Activated T-helper 17 cell treated with anti-CD3 and anti-CD28 coated beads, Interleukin-2, amount 50 U/mL, for 72 hours (primary cell): ENCODE data around the gene CHST15. TPM values are rescaled to one million over a fixed set of nuclear protein-coding genes. Genes with fewer than 3 reads are reported as not detected.
A peak's percentile ranks its signal among the peaks of the same experiment; 100 is the strongest.

Source experiments
- ATAC-seq: fragments of 150-1000 bp; cut with Tn5 transposase; replicated peaks from 2 replicates; pipeline ENCODE4 v1.10.0; 2021; ENCODE audit warnings: mild to moderate bottlenecking, moderate library complexity
- H3K27ac Mint-ChIP-seq: one replicate; pipeline ENCODE4 v1.8.0; 2022; ENCODE audit warnings: mixed read lengths
- H3K27me3 Mint-ChIP-seq: one replicate; pipeline ENCODE4 v1.8.0; 2022; ENCODE audit warnings: mixed read lengths
- H3K36me3 Mint-ChIP-seq: one replicate; pipeline ENCODE4 v1.8.0; 2022; ENCODE audit warnings: low read depth, mild to moderate bottlenecking, mixed read lengths
- H3K4me1 Mint-ChIP-seq: one replicate; pipeline ENCODE4 v1.8.0; 2022; ENCODE audit warnings: mixed read lengths
- H3K4me3 Mint-ChIP-seq: one replicate; pipeline ENCODE4 v1.8.0; 2022; ENCODE audit warnings: mild to moderate bottlenecking, mixed read lengths
- H3K9me3 Mint-ChIP-seq: one replicate; pipeline ENCODE4 v1.8.0; 2022; ENCODE audit warnings: mixed read lengths
- total RNA-seq, 2 donors: library from RNA; stranded (reverse); gene quantifications; one replicate each; pipeline ENCODE4 v1.2.3, GENCODE V29; 2022

CHST15 gene
- total RNA-seq, 2 donors from 2014 or later: 0.56 to 10.9 TPM

DNA sequence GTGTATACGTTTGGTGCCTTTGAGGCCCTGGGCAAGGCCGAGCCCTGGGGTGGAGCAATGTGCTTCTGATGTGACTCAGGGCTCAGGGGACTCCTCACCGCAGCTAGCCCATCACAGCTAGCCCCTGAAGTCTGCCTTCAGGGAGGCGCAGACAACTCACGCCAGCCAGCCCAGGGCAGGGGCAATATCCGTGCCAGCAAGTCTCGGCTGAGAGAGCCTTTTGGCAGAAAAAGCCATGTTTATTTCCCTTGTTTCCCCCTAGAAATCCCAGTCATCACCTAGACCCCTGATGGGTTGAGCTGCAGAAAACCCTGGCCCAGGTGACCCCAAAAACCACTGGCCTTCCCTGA lies 90.4 kb downstream of the CHST15 start:
- H3K9me3 Mint-ChIP-seq: no peaks in the 10 kb centered on the region
- no peaks in the 10 kb centered on the region for H3K36me3 Mint-ChIP-seq
- no peak overlapping the region for H3K27ac Mint-ChIP-seq

DNA sequence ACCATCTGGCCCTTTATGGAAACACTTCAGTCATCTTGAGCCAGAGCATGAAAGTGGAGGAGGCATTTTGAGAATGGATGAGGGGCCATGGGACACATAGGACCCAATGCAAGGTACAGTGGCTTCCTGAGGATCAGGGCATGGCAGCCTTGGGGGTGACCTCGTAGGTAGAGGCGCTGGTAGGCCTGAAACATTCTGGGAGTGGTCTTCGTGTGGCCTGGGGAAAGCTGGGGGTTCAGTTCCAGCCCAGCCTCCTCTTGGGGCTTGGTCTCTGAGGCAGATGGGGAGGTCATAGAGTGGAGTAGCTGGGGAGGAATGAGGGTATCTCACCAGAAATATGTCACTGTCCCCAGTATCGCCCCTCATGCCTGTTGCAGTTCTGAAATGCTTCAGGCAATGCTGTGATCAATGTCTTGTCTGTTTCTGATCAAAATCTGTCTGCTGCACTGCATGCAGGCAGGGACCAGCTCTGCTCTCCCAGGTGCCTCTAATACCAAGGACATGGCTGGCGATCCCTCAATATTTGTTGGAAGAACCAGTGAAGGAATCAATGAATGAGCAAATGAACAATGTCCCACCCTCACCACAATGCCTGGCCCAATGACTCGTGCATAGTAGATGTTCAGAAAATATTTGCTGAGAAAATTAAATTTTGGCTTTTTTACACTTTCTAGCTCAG lies 90.9 kb downstream of the CHST15 start:
- no peak overlapping the region for H3K27ac Mint-ChIP-seq
- ATAC-seq: no peak
- H3K4me1 Mint-ChIP-seq: no peaks in the 10 kb centered on the region
- H3K9me3 Mint-ChIP-seq: no peaks in the 10 kb centered on the region
- no peaks in the 10 kb centered on the region for H3K36me3 Mint-ChIP-seq
- H3K4me3 Mint-ChIP-seq: no peak overlapping the region
- H3K27me3 Mint-ChIP-seq: peaks cover 7% of the 10 kb centered on the region

More for the DNA sequence above, 90.4 kb downstream of the CHST15 start:
- no peak for ATAC-seq
- no peak overlapping the region for H3K4me3 Mint-ChIP-seq
- no peaks in the 10 kb centered on the region for H3K4me1 Mint-ChIP-seq
- peaks cover 5% of the 10 kb centered on the region for H3K27me3 Mint-ChIP-seq

DNA sequence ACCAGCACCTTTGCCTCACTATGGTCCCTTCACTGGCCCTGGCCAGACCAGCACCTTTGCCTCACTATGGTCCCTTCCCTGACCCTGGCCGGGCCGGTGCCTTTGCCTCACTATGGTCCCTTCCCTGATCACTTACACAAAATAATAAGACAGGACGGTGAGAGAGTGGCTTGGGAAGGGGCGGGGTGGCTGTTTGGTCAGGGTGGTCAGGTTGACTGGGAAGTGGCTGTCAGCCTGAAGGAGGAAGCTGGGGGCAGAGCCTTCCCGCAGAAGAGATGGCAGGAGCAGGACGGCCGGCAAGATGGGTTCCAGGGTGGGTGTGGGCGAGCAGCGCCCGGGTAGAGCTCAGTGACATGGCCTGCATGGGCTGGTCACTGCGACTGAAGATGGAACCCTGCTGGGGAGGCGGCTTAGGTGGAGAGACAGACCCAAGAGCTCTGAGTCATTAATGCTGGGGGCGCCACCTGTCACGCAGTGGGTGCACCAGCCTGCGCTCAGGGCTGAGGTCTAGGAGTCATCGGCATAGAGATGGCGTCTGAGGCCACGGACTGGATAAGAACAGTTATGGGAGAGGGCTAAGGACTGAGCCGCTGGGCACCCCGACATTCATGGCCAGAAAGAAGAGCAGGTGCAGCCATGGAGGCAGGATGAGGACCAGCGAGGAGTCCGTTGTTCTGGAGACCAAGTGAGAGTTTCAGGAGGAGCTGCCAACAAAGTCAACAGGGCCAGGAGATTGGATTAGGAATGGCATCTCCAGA lies 91.8 kb downstream of the CHST15 start:
- H3K4me1 Mint-ChIP-seq: no peaks in the 10 kb centered on the region
- no peaks in the 10 kb centered on the region for H3K36me3 Mint-ChIP-seq
- no peaks in the 10 kb centered on the region for H3K9me3 Mint-ChIP-seq
- H3K27ac Mint-ChIP-seq: no peak overlapping the region
- H3K27me3 Mint-ChIP-seq: peaks cover 7% of the 10 kb centered on the region
- H3K4me3 Mint-ChIP-seq: no peak overlapping the region
- no peak for ATAC-seq

DNA sequence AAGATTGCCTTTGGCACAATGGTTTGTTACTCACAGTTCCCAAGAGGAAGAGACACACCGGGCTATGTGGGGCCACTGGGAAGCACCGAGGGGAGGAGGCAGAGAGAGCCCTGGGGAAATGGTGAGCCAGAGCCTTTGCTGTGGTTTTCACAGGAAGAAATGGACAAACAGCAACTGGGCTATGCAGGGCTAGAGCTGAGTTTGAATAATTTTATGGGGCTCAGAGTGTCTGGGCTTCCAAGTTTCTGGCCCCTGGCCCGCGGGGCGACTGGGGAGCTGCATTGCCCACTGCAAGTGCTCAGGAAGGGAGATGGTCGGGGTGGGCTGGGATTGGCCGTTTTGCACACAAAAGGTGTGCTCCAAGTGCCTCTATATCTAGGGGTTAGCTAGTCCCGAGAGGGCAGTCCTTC lies 92.6 kb downstream of the CHST15 start:
- no peak overlapping the region for H3K27ac Mint-ChIP-seq
- H3K27me3 Mint-ChIP-seq: peaks cover 7% of the 10 kb centered on the region
- H3K4me3 Mint-ChIP-seq: no peak overlapping the region

DNA sequence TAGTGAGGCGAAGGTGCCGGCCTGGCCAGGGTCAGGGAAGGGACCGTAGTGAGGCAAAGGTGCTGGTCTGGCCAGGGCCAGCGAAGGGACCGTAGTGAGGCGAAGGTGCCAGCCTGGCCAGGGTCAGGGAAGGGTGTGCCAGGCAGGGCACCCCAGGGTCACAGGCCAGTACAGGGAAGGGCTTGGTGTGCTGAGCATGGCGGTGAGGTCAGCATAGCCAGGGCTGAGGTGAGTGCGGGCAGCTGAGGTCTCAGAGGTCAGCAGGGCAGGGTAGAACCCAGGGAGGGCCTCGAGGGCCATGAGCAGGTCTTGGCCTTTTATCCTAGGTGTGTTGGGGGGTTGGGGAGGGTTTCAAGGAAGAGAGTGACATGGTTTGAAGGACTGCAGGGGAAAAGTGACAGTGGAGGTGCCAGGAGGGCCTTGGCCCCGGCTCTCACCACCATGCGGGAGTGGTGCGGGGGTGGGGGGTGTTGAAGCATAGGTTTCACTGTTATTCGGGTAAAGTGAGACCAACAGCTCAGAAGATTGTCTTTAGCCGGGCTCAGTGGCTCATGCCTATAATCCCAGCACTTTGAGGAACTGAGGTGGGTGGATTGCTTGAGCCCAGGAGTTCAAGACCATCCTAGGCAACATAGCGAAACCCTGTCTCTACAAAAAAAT lies 93.3 kb downstream of the CHST15 start:
- Mint-ChIP-seq H3K36me3 (no peaks in the 10 kb centered on the region), H3K4me1 (no peaks in the 10 kb centered on the region), H3K27me3 (peaks cover 11% of the 10 kb centered on the region), H3K27ac (no peak overlapping the region), H3K9me3 (no peaks in the 10 kb centered on the region), H3K4me3 (no peak overlapping the region)
- no peak for ATAC-seq

More for the DNA sequence above, 92.6 kb downstream of the CHST15 start:
- Mint-ChIP-seq H3K4me1 (no peaks in the 10 kb centered on the region), H3K36me3 (no peaks in the 10 kb centered on the region), H3K9me3 (no peaks in the 10 kb centered on the region)
- ATAC-seq: no peak

DNA sequence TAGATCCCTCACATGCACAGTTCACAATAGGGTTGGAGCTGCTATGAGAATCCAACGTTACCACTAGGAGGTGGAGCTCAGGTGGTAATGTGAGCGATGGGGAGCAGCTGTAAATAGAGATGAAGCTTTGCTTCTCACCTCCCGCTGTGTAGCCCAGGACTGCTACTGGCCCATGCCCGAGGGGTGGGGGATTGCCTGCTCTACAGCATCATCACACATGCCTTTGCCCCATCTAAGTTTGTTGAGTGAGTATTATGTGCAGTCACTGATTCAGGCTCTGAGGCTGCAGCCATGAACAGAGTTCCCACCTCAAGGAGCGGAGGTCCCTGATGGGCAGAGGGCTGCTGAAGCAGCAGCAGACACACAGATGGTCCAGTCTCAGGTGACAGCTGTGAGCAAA lies 94.1 kb downstream of the CHST15 start:
- peaks cover 16% of the 10 kb centered on the region for H3K27me3 Mint-ChIP-seq
- H3K4me3 Mint-ChIP-seq: no peak overlapping the region
- H3K4me1 Mint-ChIP-seq: no peaks in the 10 kb centered on the region
- H3K27ac Mint-ChIP-seq: no peak overlapping the region
- no peak for ATAC-seq
- H3K9me3 Mint-ChIP-seq: no peaks in the 10 kb centered on the region
- H3K36me3 Mint-ChIP-seq: no peaks in the 10 kb centered on the region

DNA sequence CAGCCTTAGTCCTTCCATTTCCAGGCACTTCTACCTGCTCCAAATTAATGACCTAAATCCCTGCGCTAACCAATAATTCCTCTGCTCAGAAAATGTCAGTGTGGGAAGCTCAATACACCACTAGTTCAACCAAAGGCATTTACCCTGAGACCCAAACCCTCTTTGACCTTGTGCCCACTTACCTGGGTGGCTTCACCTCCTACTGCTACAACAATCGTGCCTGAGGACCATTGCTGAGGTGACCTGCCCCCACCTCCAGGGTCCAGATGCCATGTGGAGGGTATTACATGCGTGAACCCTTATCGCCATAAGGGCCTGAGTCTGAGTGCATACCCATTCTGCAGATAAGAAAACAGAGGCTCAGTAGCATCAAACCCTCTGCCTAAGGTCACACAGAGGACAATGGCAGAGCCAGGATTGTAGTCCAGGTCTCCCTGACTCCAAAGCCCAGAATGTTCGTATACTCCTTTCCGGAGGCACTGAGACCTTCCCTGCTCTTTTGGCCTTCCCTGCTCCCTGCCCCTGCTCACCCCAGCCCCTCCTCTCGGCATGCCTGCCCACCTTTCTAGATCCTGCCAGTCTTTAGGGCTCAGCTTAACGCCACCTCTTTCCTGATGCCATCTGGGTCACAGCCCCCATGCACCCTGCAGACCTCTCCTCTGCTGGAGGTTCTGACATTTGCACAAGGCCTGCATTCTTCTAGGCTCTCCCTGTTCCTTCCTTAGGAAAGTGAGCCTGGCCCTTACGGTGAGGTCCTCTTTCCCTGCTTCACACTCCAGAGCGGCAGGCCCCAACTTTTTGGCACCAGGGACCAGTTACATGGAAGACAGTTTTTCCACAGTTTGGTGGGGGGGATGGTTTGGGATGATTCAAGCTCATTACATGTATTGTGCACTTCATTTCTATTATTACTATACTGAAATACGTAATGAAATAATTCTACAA lies 94.9 kb downstream of the CHST15 start:
- Mint-ChIP-seq H3K4me1 (no peaks in the 10 kb centered on the region), H3K27me3 (peaks cover 24% of the 10 kb centered on the region), H3K4me3 (no peak overlapping the region), H3K27ac (no peak overlapping the region), H3K9me3 (no peaks in the 10 kb centered on the region), H3K36me3 (no peaks in the 10 kb centered on the region)
- ATAC-seq: no peak

DNA sequence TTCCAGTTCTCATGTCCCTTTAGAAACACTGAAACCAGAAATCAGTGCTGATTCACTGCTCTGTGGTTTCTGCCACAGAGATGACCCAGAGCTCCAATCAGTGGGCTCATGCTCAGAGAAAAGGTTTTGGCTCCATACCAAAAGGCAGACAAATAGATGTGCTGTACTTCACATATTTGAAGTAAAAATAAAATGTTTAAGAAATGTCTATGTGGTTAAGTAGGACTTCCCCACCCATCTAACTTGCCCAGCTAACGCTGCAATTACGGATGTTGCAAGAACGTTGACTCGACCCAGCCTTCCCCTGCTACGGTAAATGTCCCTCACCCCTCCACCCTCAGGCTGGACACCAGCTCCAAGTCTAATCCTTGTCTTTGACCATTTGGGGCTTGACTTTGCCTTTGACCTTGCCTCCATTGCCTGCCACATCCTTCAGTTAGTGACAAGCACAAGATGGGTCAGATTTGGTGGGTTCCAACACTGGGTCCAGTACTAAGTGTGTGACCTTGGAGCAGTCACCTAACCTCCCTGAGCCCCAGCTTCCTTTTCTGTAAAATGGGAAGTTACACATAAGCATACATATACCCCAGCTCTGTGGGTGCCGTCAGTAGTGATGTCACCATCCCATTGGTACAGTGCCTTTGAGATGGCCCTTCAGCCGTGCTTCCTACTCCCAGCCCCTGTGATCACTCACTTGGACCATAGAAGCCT lies 95.8 kb downstream of the CHST15 start:
- H3K27me3 Mint-ChIP-seq: peaks cover 29% of the 10 kb centered on the region
- no peak overlapping the region for H3K4me3 Mint-ChIP-seq
- H3K4me1 Mint-ChIP-seq: no peaks in the 10 kb centered on the region
- ATAC-seq: peak; percentile 25
- H3K27ac Mint-ChIP-seq: no peak overlapping the region
- H3K9me3 Mint-ChIP-seq: no peaks in the 10 kb centered on the region
- H3K36me3 Mint-ChIP-seq: no peaks in the 10 kb centered on the region

DNA sequence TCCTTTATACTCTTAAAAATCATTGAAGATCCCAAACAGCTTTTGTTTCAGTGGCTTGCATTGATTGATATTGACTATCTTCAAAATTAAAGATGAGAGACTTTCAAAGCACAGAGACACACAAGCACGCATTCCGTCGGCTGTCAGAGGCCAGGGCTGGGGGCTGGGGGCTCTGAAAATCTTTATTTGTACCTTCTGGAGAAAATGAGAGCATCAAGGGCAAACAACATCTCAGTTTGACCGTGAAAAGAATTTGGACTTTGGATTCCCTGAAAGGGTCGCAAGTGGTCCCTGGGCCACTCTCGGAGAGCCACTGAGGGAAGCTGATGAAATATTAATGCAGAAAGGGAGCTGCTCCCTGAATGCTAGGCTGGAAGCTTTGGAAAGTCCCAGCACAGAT lies 96.4 kb downstream of the CHST15 start:
- no peaks in the 10 kb centered on the region for H3K9me3 Mint-ChIP-seq
- no peak overlapping the region for H3K4me3 Mint-ChIP-seq
- peaks cover 31% of the 10 kb centered on the region for H3K27me3 Mint-ChIP-seq
- no peaks in the 10 kb centered on the region for H3K4me1 Mint-ChIP-seq
- no peak overlapping the region for H3K27ac Mint-ChIP-seq
- ATAC-seq: no peak
- H3K36me3 Mint-ChIP-seq: no peaks in the 10 kb centered on the region

DNA sequence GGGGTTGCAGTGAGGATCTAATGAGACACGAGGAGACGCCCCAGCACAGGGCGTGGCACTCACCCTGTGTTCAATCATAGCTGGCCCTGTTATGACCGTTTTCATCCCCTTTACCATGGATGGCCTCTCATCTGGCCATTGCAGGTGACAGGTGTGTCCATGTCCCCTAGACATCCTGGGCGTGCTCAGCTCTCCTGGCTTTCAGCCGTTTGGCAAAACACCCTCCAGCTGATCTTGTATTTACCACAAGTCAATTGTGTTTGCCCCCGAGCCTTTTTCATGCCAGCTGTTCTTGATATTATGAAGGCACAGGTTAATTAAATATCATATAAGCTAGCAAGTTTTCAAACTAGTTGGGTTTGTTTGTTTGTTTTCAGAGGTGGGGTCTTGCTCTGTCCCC lies 97.1 kb downstream of the CHST15 start:
- no peak overlapping the region for H3K27ac Mint-ChIP-seq
- no peaks in the 10 kb centered on the region for H3K36me3 Mint-ChIP-seq
- no peak overlapping the region for H3K4me3 Mint-ChIP-seq
- H3K9me3 Mint-ChIP-seq: no peaks in the 10 kb centered on the region
- no peaks in the 10 kb centered on the region for H3K4me1 Mint-ChIP-seq
- H3K27me3 Mint-ChIP-seq: peaks cover 33% of the 10 kb centered on the region
- no peak for ATAC-seq

DNA sequence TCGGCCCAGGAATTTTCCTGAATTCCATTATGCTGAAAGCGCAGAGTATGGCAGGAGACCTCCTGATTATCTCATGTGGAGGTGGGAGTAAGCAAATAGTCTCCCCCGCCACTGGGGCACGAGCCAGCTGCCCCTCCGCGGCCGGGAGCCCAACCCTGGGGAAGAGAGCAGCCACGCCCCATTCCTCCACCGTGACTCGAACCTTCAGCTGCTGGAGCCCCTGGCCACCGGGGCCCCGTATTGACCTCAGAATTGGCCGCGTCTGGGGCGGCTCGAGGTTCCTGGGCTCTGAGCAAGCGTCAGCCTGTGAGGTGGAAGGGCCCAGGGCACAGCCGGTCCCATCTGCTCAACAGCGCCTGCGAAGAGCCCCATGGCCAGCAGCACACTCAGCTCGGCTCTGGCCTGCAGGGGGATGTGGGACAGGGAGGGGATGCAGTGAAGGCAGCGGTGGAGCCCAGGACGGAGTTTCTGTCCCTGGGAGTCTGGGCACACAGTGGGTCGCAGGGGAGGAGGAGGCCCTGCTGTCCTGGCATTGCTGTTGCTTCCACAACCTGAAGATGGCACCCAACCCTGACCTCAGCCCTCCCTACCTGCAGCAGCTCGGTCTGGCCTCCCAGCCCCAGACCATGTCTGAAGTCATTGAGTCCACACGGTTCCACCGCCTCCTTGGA lies 97.8 kb downstream of the CHST15 start:
- peaks cover 39% of the 10 kb centered on the region for H3K27me3 Mint-ChIP-seq
- H3K36me3 Mint-ChIP-seq: no peaks in the 10 kb centered on the region
- H3K4me1 Mint-ChIP-seq: no peaks in the 10 kb centered on the region
- H3K9me3 Mint-ChIP-seq: no peaks in the 10 kb centered on the region
- no peak overlapping the region for H3K27ac Mint-ChIP-seq
- H3K4me3 Mint-ChIP-seq: peak overlapping the region; percentile 64
- ATAC-seq: peak; percentile 78

DNA sequence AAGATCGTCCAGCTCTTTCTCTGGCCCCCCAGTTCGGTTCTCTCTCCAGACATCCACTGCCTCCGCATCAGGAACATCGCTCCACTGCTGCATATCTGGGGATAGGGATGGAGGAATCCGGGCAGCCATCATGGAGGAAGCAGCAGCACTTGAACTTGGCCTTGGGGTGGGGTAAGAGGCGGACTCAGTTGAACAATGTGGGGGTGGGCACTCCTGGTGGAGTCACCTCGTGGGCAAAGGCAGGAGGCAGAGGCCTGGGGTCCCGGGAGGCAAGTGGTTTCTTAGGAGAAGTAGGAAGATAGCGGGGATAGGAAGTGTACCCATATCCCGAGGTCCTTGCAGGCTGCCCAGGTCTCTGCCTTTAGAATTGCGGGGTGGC lies 98.3 kb downstream of the CHST15 start:
- Mint-ChIP-seq H3K4me1 (no peaks in the 10 kb centered on the region), H3K9me3 (no peaks in the 10 kb centered on the region), H3K27me3 (peaks cover 45% of the 10 kb centered on the region), H3K36me3 (no peaks in the 10 kb centered on the region), H3K27ac (no peak overlapping the region), H3K4me3 (peak overlapping the region; percentile 64)
- no peak for ATAC-seq

DNA sequence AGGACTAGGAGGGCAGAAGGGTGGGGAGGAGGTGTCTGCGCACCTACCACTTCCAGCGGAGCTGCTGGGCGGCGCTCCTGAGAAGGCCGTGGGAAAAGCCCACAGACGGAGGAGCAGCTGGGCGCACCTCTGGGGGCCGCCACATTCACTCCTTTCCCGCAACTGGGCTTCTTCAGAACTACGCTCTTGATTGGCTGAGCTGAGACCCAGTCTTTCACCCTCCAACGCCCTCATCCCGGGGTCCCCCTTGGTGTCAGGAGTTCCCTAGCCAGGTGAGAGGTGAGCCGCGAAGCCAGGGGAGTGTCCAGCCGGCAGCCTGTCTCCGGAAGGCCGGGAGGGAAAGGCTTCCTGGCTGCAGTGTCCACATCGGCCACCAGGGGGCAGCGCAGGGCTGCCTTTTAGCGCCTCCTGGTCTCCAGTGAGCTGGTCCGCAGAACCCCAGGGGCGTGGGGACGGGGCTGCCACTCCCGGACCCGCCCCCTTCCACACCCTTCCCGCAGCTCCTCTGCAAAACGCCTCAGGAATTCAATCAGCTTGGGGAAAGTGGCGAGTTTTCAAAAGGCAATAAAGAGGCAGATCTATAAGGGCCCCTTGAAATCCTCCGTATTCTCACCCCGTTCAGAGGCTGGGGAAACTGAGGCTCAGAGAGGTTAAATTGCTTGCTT lies 98.8 kb downstream of the CHST15 start:
- H3K9me3 Mint-ChIP-seq: no peaks in the 10 kb centered on the region
- H3K27ac Mint-ChIP-seq: no peak overlapping the region
- H3K4me3 Mint-ChIP-seq: peak overlapping the region; percentile 64
- no peaks in the 10 kb centered on the region for H3K36me3 Mint-ChIP-seq
- no peaks in the 10 kb centered on the region for H3K4me1 Mint-ChIP-seq
- H3K27me3 Mint-ChIP-seq: peaks cover 50% of the 10 kb centered on the region
- ATAC-seq: peak; percentile 73
